H7 (cell line): ENCODE measurements around the gene NOS1AP. TPM values are rescaled to one million over a fixed set of nuclear protein-coding genes. Genes with fewer than 3 reads are reported as not detected.

Source experiments
- DNase-seq: peaks from one replicate; pipeline ENCODE4 v3.0.0; 2012
- H3K27me3 ChIP-seq: 2 replicates; pipeline ENCODE4 v1.6.0; 2011; ENCODE audit warnings: mild to moderate bottlenecking, low read length; ENCODE audit not compliant: control insufficient read depth, insufficient read depth
- H3K36me3 ChIP-seq: replicated peaks from 2 replicates; pipeline ENCODE4 v1.5.1; 2011; ENCODE audit warnings: low read length; ENCODE audit not compliant: control insufficient read depth, insufficient read depth
- H3K4me3 ChIP-seq: 2 replicates; pipeline ENCODE4 v1.5.1; 2011; ENCODE audit warnings: low read depth, mild to moderate bottlenecking, control low read depth, low read length, moderate library complexity; ENCODE audit not compliant: insufficient read depth
- total RNA-seq: library from RNA; depleted of rRNA; stranded (reverse); fragments of >200 nt; shearing (Covaris generic); gene quantifications from 2 replicates; pipeline ENCODE4 v1.2.3, GENCODE V29; 2014

The NOS1AP gene
- total RNA-seq, 1 experiment from 2014 or later, result 5.4 TPM

GRCh38 chr1:162353702-162354101 lies 284.2 kb downstream of the NOS1AP start:
- Histone ChIP-seq H3K4me3 (no peak overlapping the region), H3K36me3 (no peaks in the 10 kb centered on the region; the same call in 1 of the 2 replicates), H3K27me3 (no peaks in the 10 kb centered on the region)
- no peak for DNase-seq

- peak; percentile 85 for DNase-seq
- H3K27me3 ChIP-seq, result no peaks in the 10 kb centered on the region
- H3K36me3 ChIP-seq, result no peaks in the 10 kb centered on the region; the same call in none of the 2 replicates
- H3K4me3 ChIP-seq, result no peak overlapping the region
Measured at GRCh38 chr1:162357681-162358266, 288.3 kb downstream of the NOS1AP start.

- Histone ChIP-seq H3K27me3 (no peaks in the 10 kb centered on the region), H3K4me3 (no peak overlapping the region), H3K36me3 (no peaks in the 10 kb centered on the region; the same call in none of the 2 replicates)
- DNase-seq, result no peak
Measured at GRCh38 chr1:162358928-162359327, 289.4 kb downstream of the NOS1AP start.

GRCh38 chr1:162359523-162360236 lies 290.2 kb downstream of the NOS1AP start:
- peak; percentile 3 for DNase-seq
- Histone ChIP-seq H3K36me3 (no peaks in the 10 kb centered on the region; the same call in none of the 2 replicates), H3K4me3 (no peak overlapping the region), H3K27me3 (no peaks in the 10 kb centered on the region)

- no peak overlapping the region for H3K4me3 ChIP-seq
- H3K36me3 ChIP-seq, result no peaks in the 10 kb centered on the region; the same call in 1 of the 2 replicates
- H3K27me3 ChIP-seq, result no peaks in the 10 kb centered on the region
- DNase-seq, result no peak
Measured at GRCh38 chr1:162360237-162360873, 290.9 kb downstream of the NOS1AP start.

GRCh38 chr1:162360874-162361260 lies 291.4 kb downstream of the NOS1AP start:
- DNase-seq, result no peak
- Histone ChIP-seq H3K36me3 (no peaks in the 10 kb centered on the region; the same call in 1 of the 2 replicates), H3K27me3 (no peaks in the 10 kb centered on the region), H3K4me3 (no peak overlapping the region)

GRCh38 chr1:162361349-162361748 lies 291.9 kb downstream of the NOS1AP start:
- Histone ChIP-seq H3K4me3 (no peak overlapping the region), H3K36me3 (no peaks in the 10 kb centered on the region; the same call in 1 of the 2 replicates)

GRCh38 chr1:162363823-162364222 lies 294.3 kb downstream of the NOS1AP start:
- no peak overlapping the region for H3K4me3 ChIP-seq
- H3K36me3 ChIP-seq, result no peaks in the 10 kb centered on the region; the same call in none of the 2 replicates
- no peaks in the 10 kb centered on the region for H3K27me3 ChIP-seq
- no peak for DNase-seq

More at GRCh38 chr1:162361349-162361748, 291.9 kb downstream of the NOS1AP start:
- no peaks in the 10 kb centered on the region for H3K27me3 ChIP-seq
- no peak for DNase-seq

GRCh38 chr1:162364498-162364897 lies 295.0 kb downstream of the NOS1AP start:
- Histone ChIP-seq H3K27me3 (no peaks in the 10 kb centered on the region), H3K36me3 (no peaks in the 10 kb centered on the region; the same call in none of the 2 replicates), H3K4me3 (no peak overlapping the region)
- no peak for DNase-seq

- Histone ChIP-seq H3K36me3 (no peaks in the 10 kb centered on the region; the same call in none of the 2 replicates), H3K27me3 (no peaks in the 10 kb centered on the region), H3K4me3 (no peak overlapping the region)
- DNase-seq, result no peak
Measured at GRCh38 chr1:162365284-162366020, 296.0 kb downstream of the NOS1AP start.

GRCh38 chr1:162366149-162366548 lies 296.7 kb downstream of the NOS1AP start:
- DNase-seq, result no peak
- no peaks in the 10 kb centered on the region; the same call in none of the 2 replicates for H3K36me3 ChIP-seq

GRCh38 chr1:162366671-162367070 lies 297.2 kb downstream of the NOS1AP start:
- no peak for DNase-seq
- Histone ChIP-seq H3K4me3 (no peak overlapping the region), H3K27me3 (no peaks in the 10 kb centered on the region), H3K36me3 (no peaks in the 10 kb centered on the region; the same call in none of the 2 replicates)

More at GRCh38 chr1:162366149-162366548, 296.7 kb downstream of the NOS1AP start:
- Histone ChIP-seq H3K4me3 (no peak overlapping the region), H3K27me3 (no peaks in the 10 kb centered on the region)

GRCh38 chr1:162367073-162367472 lies 297.6 kb downstream of the NOS1AP start:
- no peaks in the 10 kb centered on the region for H3K27me3 ChIP-seq
- no peak overlapping the region for H3K4me3 ChIP-seq
- DNase-seq, result no peak
- H3K36me3 ChIP-seq, result no peaks in the 10 kb centered on the region; the same call in 1 of the 2 replicates

- DNase-seq, result no peak
- Histone ChIP-seq H3K36me3 (no peaks in the 10 kb centered on the region; the same call in 1 of the 2 replicates), H3K27me3 (no peaks in the 10 kb centered on the region), H3K4me3 (no peak overlapping the region)
Measured at GRCh38 chr1:162367772-162368171, 298.3 kb downstream of the NOS1AP start.
